Body of pancreas (tissue), 4 donors: Measurements from ENCODE around the gene IGF1R. TPM values are rescaled to one million over a fixed set of nuclear protein-coding genes. Genes with fewer than 3 reads are reported as not detected.

ENCODE experiments used
- ATAC-seq: fragments of 150-250 bp; one replicate; pipeline ENCODE4 v1.9.1; 2016
- DNase-seq, 4 donors: peaks; one replicate each; pipeline ENCODE4 v3.0.0-alpha.2; 2019
- H3K27ac ChIP-seq, 4 donors: fragments of 200-600 bp; sonication (generic); 1 replicate in 3 of 4; 2 replicates in 1 of 4; pipeline versions ENCODE4 v1.5.1 to v1.6.1; 2016 to 2019; ENCODE audit warnings: mild to moderate bottlenecking in 1 of 4, mixed read lengths in 1 of 4, moderate library complexity in 1 of 4
- H3K27me3 ChIP-seq, 2 donors: fragments of 200-600 bp; sonication (generic); one replicate each; pipeline ENCODE4 v1.6.0; 2016; ENCODE audit warnings: mild to moderate bottlenecking in 1 of 2
- H3K36me3 ChIP-seq, 2 donors: fragments of 200-600 bp; sonication (generic); replicated peaks in 1 of 2; 2 replicates each; pipeline ENCODE4 v1.5.1; 2016; ENCODE audit warnings: low read depth in 2 of 2; ENCODE audit not compliant: insufficient read depth in 1 of 2
- H3K4me1 ChIP-seq: fragments of 200-600 bp; sonication (generic); one replicate; pipeline ENCODE4 v1.6.0; 2016
- H3K4me3 ChIP-seq, 2 donors: fragments of 200-600 bp; sonication (generic); 1 replicate in 1 of 2; 2 replicates in 1 of 2; pipeline ENCODE4 v1.5.1; 2016 to 2019
- H3K9me3 ChIP-seq, 3 donors: fragments of 200-600 bp; sonication (generic); 1 replicate in 2 of 3; 2 replicates in 1 of 3; pipeline ENCODE4 v1.5.1; 2016
- CTCF ChIP-seq, 7 experiments: fragments of 450-650 bp in 4 of 7; fragments of 200-600 bp in 3 of 7; sonication (generic) in 3 of 7; IDR thresholded peaks; one replicate each; pipeline ENCODE4 v1.5.1; 2016 to 2019; ENCODE audit warnings: antibody characterized with exemption in 7 of 7
- POLR2A ChIP-seq, 3 donors: fragments of 450-650 bp; IDR thresholded peaks; one replicate each; pipeline ENCODE4 v1.6.1; 2016; ENCODE audit warnings: antibody characterized with exemption in 3 of 3, mild to moderate bottlenecking in 2 of 3
- WGBS, 2 donors: methylation state at CpG; one replicate each; pipeline ENCODE4 v1.1.5; 2017; 5-methylcytosine and 5-hydroxymethylcytosine counted together
- intact Hi-C: fragments of 100-400 bp; cut with DNase I; formaldehyde crosslinking; loops from one replicate; pipeline ENCODE4 v1.15.1; 2023
- total RNA-seq, 2 donors: library from RNA; depleted of rRNA; stranded (reverse); fragments of >200 nt; gene quantifications; one replicate each; pipeline ENCODE4 v1.1.0, GENCODE V29; 2016

Gene IGF1R
- total RNA-seq, 2 donors from 2014 or later, result 34.8 to 55.7 TPM

DNA sequence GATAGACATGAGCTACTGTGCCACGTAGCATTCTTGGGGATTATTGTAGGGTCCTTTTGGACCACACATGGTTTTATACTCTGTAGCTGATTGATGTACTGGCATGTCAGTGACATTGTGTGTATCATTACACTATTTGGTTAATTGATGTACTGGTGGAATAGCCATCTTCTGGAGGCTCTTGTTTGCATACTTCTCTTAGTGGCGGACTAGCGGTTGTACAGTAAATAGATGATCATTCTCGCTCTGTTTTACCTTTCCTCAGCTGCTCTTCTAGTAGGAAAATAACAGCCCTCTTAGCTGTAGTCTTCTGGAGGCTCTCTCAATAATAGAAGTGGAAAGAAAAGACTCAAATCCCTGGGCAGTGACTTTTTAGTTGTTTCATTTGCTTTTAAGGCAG is 24.8 kb downstream of the IGF1R start:
- H3K27me3 ChIP-seq, result no peaks in the 10 kb centered on the region
- H3K36me3 ChIP-seq, result no peaks in the 10 kb centered on the region
- H3K9me3 ChIP-seq, result no peaks in the 10 kb centered on the region
- no peak for ATAC-seq
- peak overlapping the region in 3 of 4 donors; percentile 54 to 77 (median 61) for H3K27ac ChIP-seq
- intact Hi-C loops, result no loop called here
- TF ChIP-seq POLR2A (IDR thresholded peaks at IDR 0.05) (no peak), CTCF (IDR thresholded peaks at IDR 0.05) (no peak)
- H3K4me1 ChIP-seq, result peaks cover 71% of the 10 kb centered on the region
- 68 to 83% methylated on average over 4 of the region's 4 CpGs for whole genome bisulfite sequencing, 2 donors
- no peak for DNase-seq
- H3K4me3 ChIP-seq, result no peak overlapping the region

- no peak overlapping the region for H3K4me3 ChIP-seq
- no peaks in the 10 kb centered on the region for H3K9me3 ChIP-seq
- DNase-seq (peak; percentile 48 to 75 (median 57)), ATAC-seq (peak; percentile 97)
- 18 to 32% methylated on average over 9 of the region's 9 CpGs for WGBS, 2 donors
- H3K36me3 ChIP-seq, result no peaks in the 10 kb centered on the region
- intact Hi-C loops, result no loop called here
- H3K27me3 ChIP-seq, result no peaks in the 10 kb centered on the region
- H3K27ac ChIP-seq, result peak overlapping the region in 3 of 4 donors; percentile 54 to 77 (median 61)
- H3K4me1 ChIP-seq, result peaks cover 59% of the 10 kb centered on the region
- TF ChIP-seq CTCF (IDR thresholded peaks at IDR 0.05), result no peak
- no peak for TF ChIP-seq POLR2A (IDR thresholded peaks at IDR 0.05)
Measured at GRCh38 chr15:98674336-98674735, 26.0 kb downstream of the IGF1R start.

GRCh38 chr15:98676586-98677270 is 28.4 kb downstream of the IGF1R start:
- TF ChIP-seq POLR2A (IDR thresholded peaks at IDR 0.05) (no peak), CTCF (IDR thresholded peaks at IDR 0.05) (no peak)
- 76 to 78% methylated on average over 7 of the region's 7 CpGs for WGBS, 2 donors
- Histone ChIP-seq H3K4me3 (no peak overlapping the region), H3K36me3 (no peaks in the 10 kb centered on the region), H3K9me3 (no peaks in the 10 kb centered on the region), H3K27me3 (no peaks in the 10 kb centered on the region), H3K27ac (no peak overlapping the region), H3K4me1 (peaks cover 49% of the 10 kb centered on the region)
- intact Hi-C loops, result no loop called here
- no peak for DNase-seq
- no peak for ATAC-seq

GRCh38 chr15:98677345-98678059 is 29.2 kb downstream of the IGF1R start:
- Histone ChIP-seq H3K4me1 (peaks cover 45% of the 10 kb centered on the region), H3K27ac (no peak overlapping the region), H3K27me3 (no peaks in the 10 kb centered on the region), H3K9me3 (no peaks in the 10 kb centered on the region), H3K36me3 (no peaks in the 10 kb centered on the region), H3K4me3 (no peak overlapping the region)
- ATAC-seq, result no peak
- DNase-seq, result no peak
- 84 to 92% methylated on average over 5 of the region's 5 CpGs for WGBS, 2 donors
- intact Hi-C loops, result no loop called here
- TF ChIP-seq CTCF (IDR thresholded peaks at IDR 0.05), result no peak
- no peak for TF ChIP-seq POLR2A (IDR thresholded peaks at IDR 0.05)
